CD8-positive, alpha-beta memory T cell (primary cell): ENCODE data around the gene PRDM16. TPM values are rescaled to one million over a fixed set of nuclear protein-coding genes. Genes with fewer than 3 reads are reported as not detected.
A peak's percentile ranks its signal among the peaks of the same experiment; 100 is the strongest.

Experiments
- CTCF ChIA-PET: fragments of 350-600 bp; sonication (Branson Sonifier 250); formaldehyde crosslinking; loops from one replicate; lab custom pipeline; 2021; ENCODE audit warnings: antibody characterized with exemption; lab: Charles Lee
- POLR2A ChIA-PET: fragments of 350-600 bp; sonication (Branson Sonifier 250); formaldehyde crosslinking; loops from one replicate; lab custom pipeline; 2021; ENCODE audit warnings: antibody characterized with exemption; lab: Charles Lee
- DNase-seq, 5 donors: peaks; one replicate each; pipeline versions ENCODE4 v3.0.0 to v3.0.0-alpha.2; 2020 to 2022; ENCODE audit warnings: mixed read lengths in 1 of 5
- H3K27ac ChIP-seq: one replicate; pipeline ENCODE4 v1.7.0; 2013; ENCODE audit warnings: low read depth, mild to moderate bottlenecking, low read length, moderate library complexity
- H3K27me3 ChIP-seq: 2 replicates; pipeline ENCODE4 v1.7.0; 2013; ENCODE audit warnings: low read length, mild to moderate bottlenecking; ENCODE audit not compliant: insufficient read depth, poor library complexity, severe bottlenecking
- H3K36me3 ChIP-seq: 2 replicates; pipeline ENCODE4 v1.7.0; 2013; ENCODE audit warnings: mild to moderate bottlenecking, low read length, moderate library complexity; ENCODE audit not compliant: insufficient read depth
- H3K4me1 ChIP-seq: 2 replicates; pipeline ENCODE4 v1.7.0; 2013; ENCODE audit warnings: mild to moderate bottlenecking, low read length, moderate library complexity; ENCODE audit not compliant: insufficient read depth
- H3K4me3 ChIP-seq: 2 replicates; pipeline ENCODE4 v1.7.0; 2013; ENCODE audit warnings: mild to moderate bottlenecking, low read length
- H3K9me3 ChIP-seq: 2 replicates; pipeline ENCODE4 v1.7.0; 2013; ENCODE audit warnings: mild to moderate bottlenecking, low read length
- H3K27ac Mint-ChIP-seq, 8 donors: one replicate each; pipeline ENCODE4 v1.8.0; 2020 to 2021; ENCODE audit warnings: mixed read lengths in 8 of 8, mild to moderate bottlenecking in 6 of 8, inconsistent platforms in 3 of 8, moderate library complexity in 3 of 8
- H3K27me3 Mint-ChIP-seq, 2 donors: one replicate each; pipeline ENCODE4 v1.8.0; 2020 to 2021; ENCODE audit warnings: mixed read lengths in 2 of 2, mild to moderate bottlenecking in 1 of 2, moderate library complexity in 1 of 2
- H3K36me3 Mint-ChIP-seq, 3 donors: one replicate each; pipeline ENCODE4 v1.8.0; 2020 to 2021; ENCODE audit warnings: mixed read lengths in 3 of 3, inconsistent platforms in 1 of 3, mild to moderate bottlenecking in 1 of 3
- H3K4me1 Mint-ChIP-seq, 3 donors: one replicate each; pipeline ENCODE4 v1.8.0; 2020 to 2021; ENCODE audit warnings: mixed read lengths in 3 of 3, inconsistent platforms in 1 of 3, mild to moderate bottlenecking in 1 of 3
- H3K4me3 Mint-ChIP-seq, 7 donors: one replicate each; pipeline ENCODE4 v1.8.0; 2020 to 2021; ENCODE audit warnings: mixed read lengths in 7 of 7, mild to moderate bottlenecking in 6 of 7, moderate library complexity in 4 of 7, inconsistent platforms in 2 of 7
- H3K9me3 Mint-ChIP-seq, 5 donors: one replicate each; pipeline ENCODE4 v1.8.0; 2020 to 2022; ENCODE audit warnings: mixed read lengths in 5 of 5, mild to moderate bottlenecking in 3 of 5, moderate library complexity in 2 of 5, inconsistent platforms in 1 of 5
- polyA plus RNA-seq: library from polyadenylated mRNA; unstranded; fragments of 300-500 nt; fragmentation: Illumina TruSeq; gene quantifications from one replicate; pipeline ENCODE4 v1.2.3, GENCODE V29; 2021
- total RNA-seq, 2 experiments: library from RNA; stranded (reverse); gene quantifications; one replicate each; pipeline ENCODE4 v1.2.3, GENCODE V29; 2021

The PRDM16 gene
- total and polyA plus RNA-seq, 3 experiments from 2014 or later, result not detected

- CTCF ChIA-PET, result no interaction called here
- H3K4me1 Mint-ChIP-seq, result no peaks in the 10 kb centered on the region
- no peaks in the 10 kb centered on the region for H3K9me3 ChIP-seq
- peaks cover 10% of the 10 kb centered on the region for H3K27me3 ChIP-seq
- H3K4me1 ChIP-seq, result no peaks in the 10 kb centered on the region
- DNase-seq, result no peak
- H3K36me3 ChIP-seq, result no peaks in the 10 kb centered on the region
- POLR2A ChIA-PET, result no interaction called here
- H3K4me3 Mint-ChIP-seq, result no peak overlapping the region
- no peak overlapping the region for H3K4me3 ChIP-seq
- H3K27ac Mint-ChIP-seq, result no peak overlapping the region
- peaks cover 15 to 16% of the 10 kb centered on the region in 2 donors for H3K27me3 Mint-ChIP-seq
- no peak overlapping the region for H3K27ac ChIP-seq
- no peaks in the 10 kb centered on the region for H3K9me3 Mint-ChIP-seq
- H3K36me3 Mint-ChIP-seq, result no peaks in the 10 kb centered on the region
These were observed 85.1 kb downstream of the PRDM16 start for GRCh38 chr1:3153902-3154795.

GRCh38 chr1:3155056-3155925, 86.3 kb downstream of the PRDM16 start:
- ChIA-PET CTCF (no interaction called here), POLR2A (no interaction called here)
- H3K36me3 Mint-ChIP-seq, result no peaks in the 10 kb centered on the region
- no peak for DNase-seq
- peaks cover 19 to 20% of the 10 kb centered on the region in 2 donors for H3K27me3 Mint-ChIP-seq
- Histone ChIP-seq H3K4me1 (no peaks in the 10 kb centered on the region), H3K27ac (no peak overlapping the region), H3K27me3 (peaks cover 10% of the 10 kb centered on the region), H3K9me3 (no peaks in the 10 kb centered on the region), H3K36me3 (no peaks in the 10 kb centered on the region), H3K4me3 (no peak overlapping the region)
- H3K4me1 Mint-ChIP-seq, result no peaks in the 10 kb centered on the region
- H3K9me3 Mint-ChIP-seq, result no peaks in the 10 kb centered on the region
- no peak overlapping the region for H3K27ac Mint-ChIP-seq
- H3K4me3 Mint-ChIP-seq, result no peak overlapping the region

GRCh38 chr1:3155926-3156220, 86.9 kb downstream of the PRDM16 start:
- H3K4me3 Mint-ChIP-seq, result no peak overlapping the region

GRCh38 chr1:3156936-3157335, 87.9 kb downstream of the PRDM16 start:
- ChIA-PET POLR2A (no interaction called here), CTCF (no interaction called here)
- peaks cover 14% of the 10 kb centered on the region for H3K27me3 ChIP-seq
- Mint-ChIP-seq H3K4me1 (peaks cover 4 to 7% (median 7%) of the 10 kb centered on the region in 3 donors), H3K4me3 (no peak overlapping the region), H3K27ac (no peak overlapping the region), H3K27me3 (peaks cover 20 to 21% of the 10 kb centered on the region in 2 donors), H3K9me3 (no peaks in the 10 kb centered on the region), H3K36me3 (no peaks in the 10 kb centered on the region)
- no peak overlapping the region for H3K27ac ChIP-seq
- H3K36me3 ChIP-seq, result no peaks in the 10 kb centered on the region
- no peaks in the 10 kb centered on the region for H3K4me1 ChIP-seq
- no peaks in the 10 kb centered on the region for H3K9me3 ChIP-seq
- DNase-seq, result no peak
- no peak overlapping the region for H3K4me3 ChIP-seq

More at GRCh38 chr1:3155926-3156220, 86.9 kb downstream of the PRDM16 start:
- H3K4me1 ChIP-seq, result no peaks in the 10 kb centered on the region
- no peak for DNase-seq
- ChIA-PET CTCF (no interaction called here), POLR2A (no interaction called here)
- H3K9me3 ChIP-seq, result no peaks in the 10 kb centered on the region
- H3K4me3 ChIP-seq, result no peak overlapping the region
- Mint-ChIP-seq H3K9me3 (no peaks in the 10 kb centered on the region), H3K4me1 (peaks cover 1 to 2% (median 2%) of the 10 kb centered on the region in 3 donors), H3K27me3 (peaks cover 19 to 20% of the 10 kb centered on the region in 2 donors), H3K27ac (no peak overlapping the region), H3K36me3 (no peaks in the 10 kb centered on the region)
- no peaks in the 10 kb centered on the region for H3K36me3 ChIP-seq
- H3K27ac ChIP-seq, result no peak overlapping the region
- peaks cover 14% of the 10 kb centered on the region for H3K27me3 ChIP-seq

- H3K27ac ChIP-seq, result no peak overlapping the region
- POLR2A ChIA-PET, result no interaction called here
- Mint-ChIP-seq H3K36me3 (no peaks in the 10 kb centered on the region), H3K4me1 (peaks cover 4 to 7% (median 7%) of the 10 kb centered on the region in 3 donors), H3K27ac (no peak overlapping the region), H3K27me3 (peaks cover 22 to 24% of the 10 kb centered on the region in 2 donors), H3K9me3 (no peaks in the 10 kb centered on the region), H3K4me3 (no peak overlapping the region)
- no peaks in the 10 kb centered on the region for H3K4me1 ChIP-seq
- H3K27me3 ChIP-seq, result peaks cover 14% of the 10 kb centered on the region
- CTCF ChIA-PET, result no interaction called here
- H3K4me3 ChIP-seq, result no peak overlapping the region
- H3K36me3 ChIP-seq, result no peaks in the 10 kb centered on the region
- DNase-seq, result no peak
- H3K9me3 ChIP-seq, result no peaks in the 10 kb centered on the region
These were observed 89.3 kb downstream of the PRDM16 start for GRCh38 chr1:3158347-3158746.

- no peaks in the 10 kb centered on the region for H3K9me3 ChIP-seq
- H3K4me1 Mint-ChIP-seq, result peaks cover 4 to 7% (median 7%) of the 10 kb centered on the region in 3 donors
These were observed 90.1 kb downstream of the PRDM16 start for GRCh38 chr1:3159121-3159520.

GRCh38 chr1:3159996-3160395, 91.0 kb downstream of the PRDM16 start:
- POLR2A ChIA-PET, result no interaction called here
- Mint-ChIP-seq H3K4me1 (peaks cover 4 to 7% (median 7%) of the 10 kb centered on the region in 3 donors), H3K27me3 (peaks cover 19 to 28% of the 10 kb centered on the region in 2 donors), H3K36me3 (no peaks in the 10 kb centered on the region), H3K9me3 (no peaks in the 10 kb centered on the region), H3K27ac (no peak overlapping the region), H3K4me3 (no peak overlapping the region)
- H3K4me3 ChIP-seq, result no peak overlapping the region
- CTCF ChIA-PET, result no interaction called here
- H3K9me3 ChIP-seq, result no peaks in the 10 kb centered on the region
- no peaks in the 10 kb centered on the region for H3K4me1 ChIP-seq
- no peaks in the 10 kb centered on the region for H3K36me3 ChIP-seq
- H3K27ac ChIP-seq, result no peak overlapping the region
- peaks cover 11% of the 10 kb centered on the region for H3K27me3 ChIP-seq
- DNase-seq, result no peak

More at GRCh38 chr1:3159121-3159520, 90.1 kb downstream of the PRDM16 start:
- Mint-ChIP-seq H3K36me3 (no peaks in the 10 kb centered on the region), H3K27ac (no peak overlapping the region), H3K4me3 (no peak overlapping the region), H3K9me3 (no peaks in the 10 kb centered on the region), H3K27me3 (peaks cover 22 to 28% of the 10 kb centered on the region in 2 donors)
- no peak overlapping the region for H3K27ac ChIP-seq
- no peak for DNase-seq
- H3K4me3 ChIP-seq, result no peak overlapping the region
- peaks cover 14% of the 10 kb centered on the region for H3K27me3 ChIP-seq
- POLR2A ChIA-PET, result no interaction called here
- no peaks in the 10 kb centered on the region for H3K4me1 ChIP-seq
- no peaks in the 10 kb centered on the region for H3K36me3 ChIP-seq
- CTCF ChIA-PET, result no interaction called here

GRCh38 chr1:3160647-3161145, 91.7 kb downstream of the PRDM16 start:
- H3K36me3 ChIP-seq, result no peaks in the 10 kb centered on the region
- H3K4me3 Mint-ChIP-seq, result peak overlapping the region in 3 of 7 donors; percentile 48 to 59 (median 54)
- H3K9me3 Mint-ChIP-seq, result no peaks in the 10 kb centered on the region
- H3K27me3 ChIP-seq, result peaks cover 7% of the 10 kb centered on the region
- H3K27ac ChIP-seq, result no peak overlapping the region
- no peak for DNase-seq
- H3K9me3 ChIP-seq, result no peaks in the 10 kb centered on the region
- POLR2A ChIA-PET, result no interaction called here
- H3K27me3 Mint-ChIP-seq, result peaks cover 18 to 26% of the 10 kb centered on the region in 2 donors
- CTCF ChIA-PET, result no interaction called here
- H3K4me3 ChIP-seq, result no peak overlapping the region
- H3K4me1 Mint-ChIP-seq, result peaks cover 4 to 7% (median 7%) of the 10 kb centered on the region in 3 donors
- no peak overlapping the region for H3K27ac Mint-ChIP-seq
- no peaks in the 10 kb centered on the region for H3K4me1 ChIP-seq
- H3K36me3 Mint-ChIP-seq, result no peaks in the 10 kb centered on the region
